ENCODE data around the gene MYO3B. TPM values are rescaled to one million over a fixed set of nuclear protein-coding genes. Genes with fewer than 3 reads are reported as not detected.

MYO3B gene
- total and polyA plus RNA-seq, 7 donors: 0.34 TPM; not detected in 6

DNA sequence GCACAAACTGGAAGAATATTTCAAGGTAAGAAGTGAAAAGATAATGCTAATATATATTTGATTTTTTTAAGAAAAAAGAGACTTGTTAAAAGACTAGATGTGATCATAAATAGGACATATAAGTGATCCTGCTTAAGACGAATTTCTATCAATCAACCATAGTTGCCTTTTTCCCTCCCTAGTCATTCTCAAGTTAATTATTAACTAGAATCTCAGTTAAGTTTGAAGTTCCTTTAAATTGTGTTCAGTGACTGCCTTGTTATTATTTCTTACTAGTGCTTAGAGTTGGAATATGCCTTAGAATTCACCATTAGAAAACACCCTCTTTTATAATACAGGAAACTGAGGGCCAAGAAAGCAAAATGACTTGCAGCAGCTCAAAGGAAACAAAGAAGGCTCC is 395.7 kb downstream of the MYO3B start:
- 24 to 75% methylated on average over 1 of the region's 1 CpG for WGBS, 2 donors
- H3K27ac ChIP-seq: no peak overlapping the region
- TF ChIP-seq POLR2AphosphoS5 (IDR thresholded peaks at IDR 0.05) (no peak), EP300 (IDR thresholded peaks at IDR 0.05) (no peak), POLR2A (IDR thresholded peaks at IDR 0.05) (no peak)
- TF ChIP-seq, protein P1, sequence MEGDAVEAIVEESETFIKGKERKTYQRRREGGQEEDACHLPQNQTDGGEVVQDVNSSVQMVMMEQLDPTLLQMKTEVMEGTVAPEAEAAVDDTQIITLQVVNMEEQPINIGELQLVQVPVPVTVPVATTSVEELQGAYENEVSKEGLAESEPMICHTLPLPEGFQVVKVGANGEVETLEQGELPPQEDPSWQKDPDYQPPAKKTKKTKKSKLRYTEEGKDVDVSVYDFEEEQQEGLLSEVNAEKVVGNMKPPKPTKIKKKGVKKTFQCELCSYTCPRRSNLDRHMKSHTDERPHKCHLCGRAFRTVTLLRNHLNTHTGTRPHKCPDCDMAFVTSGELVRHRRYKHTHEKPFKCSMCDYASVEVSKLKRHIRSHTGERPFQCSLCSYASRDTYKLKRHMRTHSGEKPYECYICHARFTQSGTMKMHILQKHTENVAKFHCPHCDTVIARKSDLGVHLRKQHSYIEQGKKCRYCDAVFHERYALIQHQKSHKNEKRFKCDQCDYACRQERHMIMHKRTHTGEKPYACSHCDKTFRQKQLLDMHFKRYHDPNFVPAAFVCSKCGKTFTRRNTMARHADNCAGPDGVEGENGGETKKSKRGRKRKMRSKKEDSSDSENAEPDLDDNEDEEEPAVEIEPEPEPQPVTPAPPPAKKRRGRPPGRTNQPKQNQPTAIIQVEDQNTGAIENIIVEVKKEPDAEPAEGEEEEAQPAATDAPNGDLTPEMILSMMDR (IDR thresholded peaks at IDR 0.05): no peak
- no peaks in the 10 kb centered on the region for H3K9me3 ChIP-seq
- intact Hi-C loops (cut with DNase I): no loop called here
- no peaks in the 10 kb centered on the region for H3K4me1 ChIP-seq
- H3K4me3 ChIP-seq: no peak overlapping the region
- H3K27me3 ChIP-seq: no peaks in the 10 kb centered on the region
- DNase-seq: no peak
- no peaks in the 10 kb centered on the region for H3K36me3 ChIP-seq

DNA sequence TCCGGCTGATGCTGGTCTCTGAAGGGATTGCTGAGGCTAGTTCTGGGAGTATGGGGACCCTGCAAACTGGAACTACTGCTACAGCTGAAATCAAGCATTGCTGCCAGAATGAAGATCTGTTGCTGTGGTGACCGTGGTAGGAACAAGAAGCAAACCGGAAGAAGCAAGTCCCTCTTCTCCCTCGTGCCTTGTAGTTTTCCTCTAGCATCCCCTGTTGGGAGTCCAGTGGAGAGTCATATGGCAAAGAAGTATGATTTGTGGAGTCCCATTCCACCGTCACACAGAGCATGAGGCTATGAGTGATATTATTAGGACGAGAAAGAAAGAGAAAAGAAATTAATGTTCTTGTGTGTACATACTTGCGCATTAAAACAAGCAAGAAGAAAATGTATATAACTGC is 398.3 kb downstream of the MYO3B start:
- intact Hi-C loops (cut with DNase I): no loop called here
- no peak for TF ChIP-seq POLR2A (IDR thresholded peaks at IDR 0.05)
- TF ChIP-seq, protein P1 (IDR thresholded peaks at IDR 0.05): no peak
- no peak for TF ChIP-seq POLR2AphosphoS5 (IDR thresholded peaks at IDR 0.05)
- TF ChIP-seq EP300 (IDR thresholded peaks at IDR 0.05): no peak
- 89 to 90% methylated on average over 7 of the region's 7 CpGs for WGBS, 2 donors

DNA sequence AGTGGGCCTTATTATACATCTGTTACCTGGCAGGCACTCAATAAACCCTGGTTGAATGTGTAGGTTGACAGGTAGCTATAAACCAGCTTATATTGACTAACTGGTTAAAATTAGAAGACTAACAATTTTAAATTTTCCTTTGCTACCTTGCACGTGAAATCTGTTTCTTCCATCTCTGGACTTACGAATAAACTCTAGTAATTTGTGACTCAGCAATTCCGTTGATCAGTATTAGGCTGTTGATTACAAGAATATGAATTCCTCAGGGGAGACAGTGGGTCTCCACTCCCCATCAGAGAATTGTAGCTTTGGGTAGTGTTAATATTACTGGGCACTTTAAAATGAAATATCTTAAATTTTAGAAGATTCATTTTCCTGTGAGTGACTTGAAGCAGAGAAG is 399.4 kb downstream of the MYO3B start:
- H3K4me3 ChIP-seq: no peak overlapping the region
- DNase-seq: no peak
- no peak for TF ChIP-seq POLR2A (IDR thresholded peaks at IDR 0.05)
- 82 to 91% methylated on average over 3 of the region's 3 CpGs for whole genome bisulfite sequencing, 2 donors
- H3K4me1 ChIP-seq: no peaks in the 10 kb centered on the region
- H3K27ac ChIP-seq: no peak overlapping the region
- H3K9me3 ChIP-seq: no peaks in the 10 kb centered on the region
- H3K27me3 ChIP-seq: no peaks in the 10 kb centered on the region
- H3K36me3 ChIP-seq: no peaks in the 10 kb centered on the region
- intact Hi-C loops (cut with DNase I): no loop called here

More for the DNA sequence above, 398.3 kb downstream of the MYO3B start:
- DNase-seq: no peak
- no peak overlapping the region for H3K4me3 ChIP-seq
- H3K27ac ChIP-seq: no peak overlapping the region
- H3K9me3 ChIP-seq: no peaks in the 10 kb centered on the region
- no peaks in the 10 kb centered on the region for H3K36me3 ChIP-seq
- H3K4me1 ChIP-seq: no peaks in the 10 kb centered on the region
- no peaks in the 10 kb centered on the region for H3K27me3 ChIP-seq

DNA sequence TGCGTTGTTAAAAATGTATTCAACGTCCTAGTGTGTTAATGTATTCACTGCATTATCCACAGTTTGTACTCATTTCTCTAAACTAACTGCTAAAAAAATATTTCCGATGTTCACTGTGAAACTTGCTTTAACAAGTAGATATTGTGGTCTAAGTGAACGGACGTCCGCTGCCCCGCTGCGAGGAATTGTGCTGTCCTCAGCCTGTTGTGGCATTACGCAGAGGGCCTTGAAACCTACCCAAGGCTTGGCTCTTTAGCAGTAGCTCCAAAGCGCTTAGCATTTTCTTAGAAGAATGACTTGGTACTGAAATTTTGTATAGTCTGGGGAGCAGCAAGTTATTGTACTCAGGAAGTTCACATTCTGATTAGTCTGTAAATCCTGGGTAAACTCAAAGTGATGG is 400.7 kb downstream of the MYO3B start:
- no peaks in the 10 kb centered on the region for H3K9me3 ChIP-seq
- no peaks in the 10 kb centered on the region for H3K27me3 ChIP-seq
- 91 to 95% methylated on average over 10 of the region's 10 CpGs for WGBS, 2 donors
- no peaks in the 10 kb centered on the region for H3K4me1 ChIP-seq
- H3K36me3 ChIP-seq: no peaks in the 10 kb centered on the region
- TF ChIP-seq EP300 (IDR thresholded peaks at IDR 0.05) (no peak), POLR2A (IDR thresholded peaks at IDR 0.05) (no peak), POLR2AphosphoS5 (IDR thresholded peaks at IDR 0.05) (no peak)
- TF ChIP-seq, protein P1 (IDR thresholded peaks at IDR 0.05): no peak
- H3K4me3 ChIP-seq: no peak overlapping the region
- DNase-seq: no peak
- no peak overlapping the region for H3K27ac ChIP-seq
- intact Hi-C loops (cut with DNase I): no loop called here

DNA sequence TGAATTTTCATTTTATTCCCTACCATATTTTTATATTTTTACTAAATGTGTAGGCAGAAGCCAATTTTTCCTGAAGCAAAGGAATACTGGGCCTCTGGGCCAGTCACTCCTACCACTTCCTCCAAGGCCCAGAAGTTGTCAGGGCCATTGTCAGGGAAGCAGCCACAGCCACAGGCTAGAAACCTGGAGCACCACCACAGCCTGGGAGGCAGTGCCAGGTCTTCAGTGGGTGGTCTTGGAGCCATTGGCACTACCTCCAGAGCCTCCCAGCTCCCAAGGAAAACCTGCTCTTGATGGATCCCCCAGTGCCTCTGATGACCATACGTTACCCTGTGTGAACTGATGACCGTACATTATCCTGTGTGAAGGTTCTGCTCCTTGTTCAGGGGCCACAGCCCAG is 401.6 kb downstream of the MYO3B start:
- H3K27ac ChIP-seq: no peak overlapping the region
- H3K4me3 ChIP-seq: no peak overlapping the region
- no peaks in the 10 kb centered on the region for H3K36me3 ChIP-seq
- no peak for DNase-seq
- no peaks in the 10 kb centered on the region for H3K4me1 ChIP-seq
- no peak for TF ChIP-seq POLR2AphosphoS5 (IDR thresholded peaks at IDR 0.05)
- no peak for TF ChIP-seq EP300 (IDR thresholded peaks at IDR 0.05)
- no peak for TF ChIP-seq POLR2A (IDR thresholded peaks at IDR 0.05)
- TF ChIP-seq, protein P1 (IDR thresholded peaks at IDR 0.05): no peak
- H3K9me3 ChIP-seq: no peaks in the 10 kb centered on the region
- no peaks in the 10 kb centered on the region for H3K27me3 ChIP-seq
- 91 to 95% methylated on average over 2 of the region's 2 CpGs for WGBS, 2 donors
- intact Hi-C loops (cut with DNase I): no loop called here

All from sigmoid colon (tissue), 7 donors.